Endodermal cell (in vitro differentiated cells): ENCODE data around the gene SLC35B2. TPM values are rescaled to one million over a fixed set of nuclear protein-coding genes. Genes with fewer than 3 reads are reported as not detected.

Experiments used
- DNase-seq: peaks from one replicate; pipeline ENCODE4 v3.0.0-alpha.2; 2017
- H3K27ac ChIP-seq: 2 replicates; pipeline ENCODE4 v1.5.1; 2013; ENCODE audit warnings: mild to moderate bottlenecking, low read depth, low read length, moderate library complexity
- H3K27me3 ChIP-seq: 2 replicates; pipeline ENCODE4 v1.6.1; 2013; ENCODE audit warnings: mild to moderate bottlenecking, low read length, moderate library complexity; ENCODE audit not compliant: insufficient read depth, control insufficient read depth, poor library complexity, severe bottlenecking
- H3K36me3 ChIP-seq: 2 replicates; pipeline ENCODE4 v1.7.0; 2013; ENCODE audit warnings: mild to moderate bottlenecking, low read length, moderate library complexity; ENCODE audit not compliant: control insufficient read depth, insufficient read depth
- H3K4me1 ChIP-seq: one replicate; pipeline ENCODE4 v1.7.0; 2013; ENCODE audit warnings: low read length; ENCODE audit not compliant: control insufficient read depth, insufficient read depth
- H3K4me3 ChIP-seq: 2 replicates; pipeline ENCODE4 v1.5.1; 2013; ENCODE audit warnings: mild to moderate bottlenecking, low read length, moderate library complexity
- H3K9ac ChIP-seq: 2 replicates; pipeline ENCODE4 v1.6.1; 2013; ENCODE audit warnings: mild to moderate bottlenecking, low read length, moderate library complexity; ENCODE audit not compliant: poor library complexity, severe bottlenecking; ENCODE audit errors: extremely low read depth
- H3K9me3 ChIP-seq: 2 replicates; pipeline ENCODE4 v1.6.1; 2013; ENCODE audit warnings: mild to moderate bottlenecking, low read length, moderate library complexity; ENCODE audit not compliant: control insufficient read depth
- H3K27ac Mint-ChIP-seq: 2 replicates; pipeline ENCODE4 v1.8.0; 2020; ENCODE audit warnings: mixed read lengths
- H3K27me3 Mint-ChIP-seq: 2 replicates; pipeline ENCODE4 v1.8.0; 2021; ENCODE audit warnings: mild to moderate bottlenecking, mixed read lengths; ENCODE audit not compliant: insufficient read depth
- H3K36me3 Mint-ChIP-seq: 2 replicates; pipeline ENCODE4 v1.8.0; 2020; ENCODE audit warnings: low read depth, mixed read lengths
- H3K4me1 Mint-ChIP-seq: 2 replicates; pipeline ENCODE4 v1.8.0; 2020; ENCODE audit warnings: mixed read lengths
- H3K4me3 Mint-ChIP-seq: 2 replicates; pipeline ENCODE4 v1.8.0; 2020; ENCODE audit warnings: mild to moderate bottlenecking, moderate library complexity, mixed read lengths
- H3K9me3 Mint-ChIP-seq: 2 replicates; pipeline ENCODE4 v1.8.0; 2020; ENCODE audit warnings: mild to moderate bottlenecking, mixed read lengths
- CTCF ChIP-seq: fragments of 200-600 bp; sonication (generic); conservative IDR thresholded peaks from 2 replicates; pipeline ENCODE4 v1.5.0; 2021; ENCODE audit warnings: antibody characterized with exemption, mild to moderate bottlenecking
- WGBS, 2 experiments: methylation state at CpG; one replicate each; pipeline versions ENCODE4 v1.1.5 to v1.1.7; 2013; ENCODE audit warnings: missing lambda C conversion rate in 2 of 2, mixed read lengths in 1 of 2; ENCODE audit not compliant: insufficient coverage in 1 of 2, insufficient read length in 1 of 2; 5-methylcytosine and 5-hydroxymethylcytosine counted together
- total RNA-seq, 2 donors: library from RNA; stranded (reverse); fragmentation: NEBNext Ultra II Directional in 1 of 2; extraction: Animal tissue kit (Norgen Biotek cat#: 25700) in 1 of 2; gene quantifications; 2 replicates in 1 of 2; 3 replicates in 1 of 2; pipeline ENCODE4 v1.2.1, GENCODE V29; 2021

The SLC35B2 gene
- total RNA-seq, 2 donors from 2014 or later = 52.5 to 54.3 TPM

- Histone ChIP-seq H3K27ac (no peak overlapping the region), H3K4me1 (no peaks in the 10 kb centered on the region), H3K36me3 (no peaks in the 10 kb centered on the region), H3K9me3 (no peaks in the 10 kb centered on the region), H3K4me3 (no peak overlapping the region), H3K9ac (no peak overlapping the region), H3K27me3 (peaks cover 93% of the 10 kb centered on the region)
- WGBS, 2 experiments = 53 to 100% methylated on average over 1 to 2 of the region's 2 CpGs
- Mint-ChIP-seq H3K27ac (no peak overlapping the region), H3K36me3 (no peaks in the 10 kb centered on the region), H3K9me3 (no peaks in the 10 kb centered on the region), H3K27me3 (peaks cover 91% of the 10 kb centered on the region), H3K4me1 (no peaks in the 10 kb centered on the region), H3K4me3 (no peak overlapping the region)
- no peak for TF ChIP-seq CTCF
- no peak for DNase-seq
These were observed 26.8 kb upstream of the SLC35B2 start for GRCh38 chr6:44284121-44284520.

- peaks cover 89% of the 10 kb centered on the region for H3K27me3 Mint-ChIP-seq
- H3K4me3 Mint-ChIP-seq = no peak overlapping the region
- H3K4me1 ChIP-seq = no peaks in the 10 kb centered on the region
- DNase-seq = no peak
- WGBS, 2 experiments = 68 to 79% methylated on average over 6 to 9 of the region's 9 CpGs
- no peaks in the 10 kb centered on the region for H3K36me3 ChIP-seq
- no peaks in the 10 kb centered on the region for H3K4me1 Mint-ChIP-seq
- no peak for TF ChIP-seq CTCF
- H3K9me3 ChIP-seq = no peaks in the 10 kb centered on the region
- H3K36me3 Mint-ChIP-seq = peaks cover 2% of the 10 kb centered on the region
- no peak overlapping the region for H3K4me3 ChIP-seq
- H3K9ac ChIP-seq = no peak overlapping the region
- H3K9me3 Mint-ChIP-seq = no peaks in the 10 kb centered on the region
- H3K27ac Mint-ChIP-seq = no peak overlapping the region
- H3K27ac ChIP-seq = no peak overlapping the region
- peaks cover 95% of the 10 kb centered on the region for H3K27me3 ChIP-seq
These were observed 21.7 kb upstream of the SLC35B2 start for GRCh38 chr6:44278774-44279697.

GRCh38 chr6:44278315-44278714 lies 21.0 kb upstream of the SLC35B2 start:
- Mint-ChIP-seq H3K4me3 (no peak overlapping the region), H3K4me1 (no peaks in the 10 kb centered on the region), H3K36me3 (peaks cover 2% of the 10 kb centered on the region), H3K27ac (no peak overlapping the region), H3K9me3 (no peaks in the 10 kb centered on the region), H3K27me3 (peaks cover 87% of the 10 kb centered on the region)
- Histone ChIP-seq H3K4me3 (no peak overlapping the region), H3K4me1 (no peaks in the 10 kb centered on the region), H3K9ac (no peak overlapping the region), H3K27me3 (peaks cover 95% of the 10 kb centered on the region), H3K27ac (no peak overlapping the region), H3K9me3 (no peaks in the 10 kb centered on the region), H3K36me3 (no peaks in the 10 kb centered on the region)
- no peak for TF ChIP-seq CTCF
- DNase-seq = no peak
- WGBS, 2 experiments = 67 to 71% methylated on average over 2 to 3 of the region's 3 CpGs
